GM21723 (cell line): ENCODE data around the gene TSSK6.
"Not testable (repeated sequence)": the region's sequence is repeated elsewhere in the genome, so short reads cannot be mapped to it uniquely, and the experiment has no call there.

ENCODE experiments used
- ATAC-seq: cut with Tn5 transposase; IDR thresholded peaks from one replicate; pipeline ENCODE4 v1.9.1; 2021; ENCODE audit warnings: mild to moderate bottlenecking, moderate library complexity; ENCODE audit not compliant: unreplicated experiment

The TSSK6 gene

DNA sequence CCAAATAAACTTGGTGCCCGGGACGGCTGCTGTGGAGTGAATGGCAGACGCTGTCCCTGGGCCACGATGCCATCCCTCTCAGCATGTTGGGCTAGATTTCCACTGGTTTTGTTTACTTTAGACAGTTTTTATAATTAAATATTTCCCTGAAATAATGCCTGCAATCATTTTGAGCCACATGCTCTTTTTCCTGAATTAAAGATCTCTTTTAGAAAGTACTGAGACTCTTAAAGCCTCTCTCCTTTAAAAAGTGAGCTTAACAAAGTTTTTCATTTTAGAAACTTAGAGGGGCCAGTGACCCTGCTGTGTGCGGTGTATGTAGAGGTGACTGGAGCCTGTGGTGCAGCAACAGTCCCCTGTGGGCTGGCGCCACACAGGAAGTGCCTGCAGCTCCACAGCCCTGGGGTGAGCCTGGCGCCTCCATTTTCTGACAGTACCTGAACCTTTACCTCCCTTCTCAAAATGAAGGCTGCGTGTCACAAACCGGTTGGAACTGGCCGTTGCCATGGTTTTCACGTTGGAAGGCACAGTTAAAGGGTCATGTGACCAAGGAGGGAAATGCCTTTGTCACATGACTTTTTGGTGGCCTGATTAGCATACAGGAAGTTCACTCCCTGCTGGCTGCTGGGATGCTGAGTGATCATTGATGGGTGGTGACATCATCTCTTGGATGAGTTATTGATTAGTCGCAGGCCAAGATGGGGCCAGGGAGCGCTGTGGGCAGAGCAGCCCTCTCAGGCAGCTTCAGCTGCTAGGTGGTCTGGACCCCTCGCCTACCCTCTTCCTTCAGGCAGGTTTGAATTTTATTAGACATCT, 26.3 kb downstream of the TSSK6 start:
- peak; percentile 53 for ATAC-seq

DNA sequence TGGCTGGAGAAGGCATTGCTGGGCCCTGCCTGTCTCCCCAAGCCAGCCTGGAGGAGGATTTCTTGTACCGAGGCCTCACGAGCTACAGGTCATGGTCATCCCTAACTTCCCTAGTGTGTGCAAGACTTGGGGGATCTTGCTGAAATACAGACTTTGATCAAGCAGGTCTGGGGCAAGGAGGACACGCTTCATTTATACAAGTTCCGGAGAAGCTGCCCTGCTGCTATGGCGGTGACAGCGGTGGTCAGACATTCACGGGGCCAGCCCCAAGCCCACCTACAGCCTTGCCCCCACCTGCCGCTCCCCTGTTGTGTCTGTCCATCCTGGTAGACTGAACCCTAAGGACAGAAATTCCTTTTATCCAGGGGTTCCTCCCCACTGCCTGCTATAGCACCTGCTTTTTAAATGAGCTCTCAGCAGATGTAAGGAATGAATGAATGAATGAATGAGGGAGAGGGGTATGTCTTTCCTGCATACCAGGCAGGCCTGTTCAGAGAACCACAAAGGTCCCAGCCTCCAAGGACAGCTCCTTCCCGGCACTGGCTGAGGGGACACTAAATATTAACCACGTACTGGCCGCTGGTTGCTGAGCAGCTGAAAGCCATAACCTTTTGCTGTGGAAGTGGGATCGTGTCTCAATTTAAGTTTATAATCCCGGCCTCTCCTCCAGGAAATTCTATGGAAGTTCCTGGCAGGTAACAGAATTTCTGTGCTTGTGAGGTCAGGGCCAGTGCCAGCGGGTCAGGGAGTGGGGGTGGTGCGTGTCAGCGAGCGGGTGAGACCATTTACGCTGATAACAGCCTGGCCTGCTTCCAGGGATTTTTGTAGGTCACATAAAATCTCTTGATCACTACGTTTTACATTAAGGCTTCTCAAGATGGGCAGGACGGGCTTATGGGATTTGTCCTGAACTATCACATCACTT, 27.1 kb downstream of the TSSK6 start:
- no peak for ATAC-seq

DNA sequence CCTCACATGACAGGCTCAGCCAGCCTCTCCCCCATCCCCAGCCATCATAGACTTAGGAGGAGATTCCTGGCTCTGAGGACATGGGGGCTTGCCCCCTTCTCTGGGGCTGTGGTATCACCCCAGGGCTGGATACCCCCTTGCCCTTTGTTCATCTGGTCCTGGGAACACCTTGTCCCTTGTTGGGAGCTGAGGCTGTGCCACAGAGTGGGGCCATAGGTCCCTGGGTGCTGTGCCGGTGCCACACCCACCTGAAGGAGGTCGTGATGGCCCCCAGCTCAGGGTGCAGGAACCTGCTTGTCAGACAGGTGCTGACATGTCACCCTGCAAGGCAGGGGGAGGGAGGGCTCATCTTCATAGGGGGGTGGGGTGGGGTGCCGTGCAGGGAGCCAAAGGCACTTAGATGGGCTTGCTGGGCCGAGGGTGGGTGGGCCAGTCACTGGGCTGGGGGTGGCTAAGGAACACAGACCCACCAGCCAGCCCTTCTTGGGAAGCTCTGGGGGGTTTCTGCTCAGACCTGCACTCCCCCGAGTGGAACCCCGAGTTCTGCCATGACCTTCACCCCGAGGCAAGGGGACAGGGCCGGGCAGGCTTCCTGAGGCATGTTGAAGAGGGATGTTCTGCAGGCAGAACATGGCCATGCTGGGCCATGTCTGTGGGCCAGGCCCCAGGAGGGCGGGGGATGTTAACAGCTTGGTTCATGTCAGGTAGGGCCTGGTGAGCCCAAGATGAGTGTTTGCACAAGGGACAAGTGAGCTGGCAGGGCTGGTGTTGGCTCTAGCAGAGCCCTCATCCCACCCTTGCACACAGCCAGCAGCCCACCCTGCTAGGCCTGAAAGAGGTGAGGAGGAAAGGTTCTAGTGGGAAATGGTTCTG, 28.0 kb downstream of the TSSK6 start:
- no peak for ATAC-seq

DNA sequence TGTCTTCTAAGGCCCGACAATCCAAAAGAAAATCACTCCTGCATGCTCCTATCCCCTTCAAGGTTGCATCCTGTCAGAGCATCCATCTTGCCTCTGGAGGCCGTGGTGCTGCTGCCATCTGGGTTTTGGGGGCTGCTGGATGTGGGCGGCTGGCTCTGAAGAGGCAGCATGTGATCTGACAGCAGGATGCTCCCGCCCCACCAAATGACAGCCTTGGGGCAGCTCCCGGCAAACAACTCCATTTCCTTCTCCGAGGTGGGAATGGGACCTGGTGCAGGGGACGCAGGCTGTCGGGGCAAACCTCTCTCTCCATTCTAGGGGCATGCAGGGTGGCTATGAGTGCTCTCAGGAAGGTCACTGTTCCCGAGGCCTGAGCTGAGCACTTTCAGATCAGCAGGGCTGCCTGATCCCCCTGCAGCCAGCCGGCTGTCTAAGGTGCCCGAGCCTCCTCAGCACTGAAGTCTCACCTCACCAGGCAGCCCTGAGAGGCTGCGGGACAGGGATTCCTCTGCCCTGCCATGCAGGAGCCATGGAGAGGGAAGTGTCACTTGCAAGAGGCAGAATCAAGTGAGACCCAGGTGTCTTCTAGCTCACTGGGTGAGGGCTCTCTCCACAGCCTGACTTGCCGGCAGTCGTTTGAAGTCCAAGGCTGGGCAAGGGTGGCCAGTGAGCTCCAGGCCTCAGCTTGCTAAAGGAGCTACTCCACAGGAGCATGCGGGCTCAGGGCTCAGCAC, 28.8 kb downstream of the TSSK6 start:
- ATAC-seq: no peak

DNA sequence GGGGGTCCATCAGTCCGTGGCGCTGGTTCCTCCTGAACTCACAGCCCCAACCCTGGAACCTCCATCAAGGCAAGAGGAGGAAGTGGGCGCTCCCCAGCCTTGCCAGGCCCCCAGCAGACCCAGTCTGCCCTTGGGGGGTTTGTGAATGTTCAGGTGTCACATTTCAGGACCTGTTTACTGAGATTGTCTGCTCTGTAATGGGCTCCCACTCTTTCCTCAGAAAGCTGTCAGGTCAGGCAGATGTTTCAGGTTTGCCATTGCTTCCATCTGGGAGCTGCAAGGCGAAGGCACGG, 29.4 kb downstream of the TSSK6 start:
- ATAC-seq: no peak

DNA sequence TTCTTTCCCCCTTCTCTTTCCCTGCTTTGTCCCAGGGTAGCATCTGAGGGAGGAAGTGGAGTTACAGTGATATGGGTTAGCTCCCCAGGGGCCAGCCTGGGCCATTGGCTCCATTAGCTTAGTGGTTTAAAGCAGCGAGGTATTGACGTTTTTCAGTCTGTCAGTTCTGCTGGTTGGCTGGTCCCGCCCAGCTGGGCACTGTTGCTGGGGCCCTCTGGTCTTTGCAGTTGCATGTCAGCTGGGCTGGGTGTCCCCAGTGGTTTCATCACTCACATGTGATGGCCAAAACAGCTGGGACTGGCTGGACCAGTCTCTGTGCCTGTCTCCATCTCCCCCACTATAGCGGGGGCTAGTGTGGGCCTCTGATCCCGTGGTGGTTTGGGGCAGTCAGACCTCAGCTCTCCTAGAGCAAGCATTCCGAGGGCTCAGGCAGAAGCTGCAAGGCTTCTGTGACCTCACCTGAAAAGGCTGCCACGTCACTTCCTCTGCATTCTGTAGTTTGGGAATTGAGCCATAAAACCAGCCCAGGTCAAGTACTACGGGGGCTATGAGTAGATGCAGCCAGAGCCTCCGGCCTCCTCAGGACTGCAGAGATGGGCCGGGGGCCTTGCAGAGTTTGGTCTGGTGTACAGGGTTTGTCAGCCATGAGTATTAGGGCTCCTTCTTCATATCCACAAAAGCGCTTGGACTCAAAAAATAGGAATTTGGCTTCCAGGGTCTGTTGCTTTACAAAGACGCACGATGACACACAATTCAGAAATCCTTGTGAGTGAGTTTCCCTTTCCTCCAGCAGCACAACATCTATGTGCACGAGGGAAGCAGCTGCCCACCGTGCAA, 30.0 kb downstream of the TSSK6 start:
- ATAC-seq: no peak

DNA sequence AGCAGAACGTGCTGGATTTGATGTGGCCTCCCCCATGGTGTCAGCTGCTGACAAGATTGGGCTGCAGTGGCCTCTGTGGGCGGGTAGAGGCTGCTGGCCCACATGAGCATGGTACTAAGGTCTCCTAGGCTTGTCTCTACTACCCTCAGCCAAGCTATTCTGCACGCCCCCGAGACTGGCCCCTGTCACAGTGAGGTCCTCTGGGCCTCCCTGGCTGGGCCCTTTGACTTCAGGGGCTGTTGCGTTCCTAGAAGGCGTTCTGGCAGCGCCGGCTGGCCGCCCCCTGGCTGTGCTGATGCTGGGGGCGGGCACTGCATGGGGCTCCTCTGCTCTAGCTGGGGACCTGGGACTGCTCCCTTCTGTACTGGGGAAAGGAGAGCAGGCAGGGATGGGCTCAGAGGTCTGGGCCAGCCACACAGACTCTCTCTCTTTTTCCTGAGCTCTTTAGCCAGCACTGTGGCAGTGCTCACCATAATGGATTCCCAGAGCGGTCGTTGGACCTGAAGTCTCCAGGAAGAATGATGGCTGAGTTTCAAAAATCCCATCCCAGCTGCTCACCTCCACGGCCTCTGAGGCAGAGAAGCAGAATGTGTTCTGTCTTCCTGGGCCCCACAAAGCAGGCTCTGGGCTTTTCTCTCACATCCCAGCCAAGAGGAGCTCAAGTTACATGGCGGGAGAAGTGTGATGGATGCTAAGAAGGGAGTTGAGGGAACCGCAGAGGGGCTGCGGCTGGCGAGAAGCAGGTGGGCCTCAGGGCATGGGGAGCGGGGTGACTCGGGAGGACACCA, 32.3 kb downstream of the TSSK6 start:
- no peak for ATAC-seq

DNA sequence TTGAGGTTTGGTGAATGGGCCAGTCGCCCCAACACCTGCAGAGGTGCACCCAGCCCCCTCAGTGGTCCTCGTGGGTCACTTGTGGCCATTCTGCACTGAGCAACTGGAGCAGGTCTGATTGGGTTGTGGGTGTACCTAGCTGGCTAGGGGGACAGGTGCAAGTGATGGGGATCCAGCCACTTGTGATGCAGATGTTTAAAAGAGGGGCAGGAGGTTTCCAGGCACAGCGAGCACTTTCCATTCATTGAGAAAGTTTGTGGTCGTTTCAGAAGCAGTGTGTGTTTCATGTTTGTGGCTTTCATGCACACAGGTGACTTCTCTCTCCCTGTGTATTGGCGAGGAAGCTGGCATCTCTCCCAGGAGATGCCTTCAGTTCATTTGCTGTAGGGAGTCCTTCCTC, 34.7 kb downstream of the TSSK6 start:
- no peak for ATAC-seq

DNA sequence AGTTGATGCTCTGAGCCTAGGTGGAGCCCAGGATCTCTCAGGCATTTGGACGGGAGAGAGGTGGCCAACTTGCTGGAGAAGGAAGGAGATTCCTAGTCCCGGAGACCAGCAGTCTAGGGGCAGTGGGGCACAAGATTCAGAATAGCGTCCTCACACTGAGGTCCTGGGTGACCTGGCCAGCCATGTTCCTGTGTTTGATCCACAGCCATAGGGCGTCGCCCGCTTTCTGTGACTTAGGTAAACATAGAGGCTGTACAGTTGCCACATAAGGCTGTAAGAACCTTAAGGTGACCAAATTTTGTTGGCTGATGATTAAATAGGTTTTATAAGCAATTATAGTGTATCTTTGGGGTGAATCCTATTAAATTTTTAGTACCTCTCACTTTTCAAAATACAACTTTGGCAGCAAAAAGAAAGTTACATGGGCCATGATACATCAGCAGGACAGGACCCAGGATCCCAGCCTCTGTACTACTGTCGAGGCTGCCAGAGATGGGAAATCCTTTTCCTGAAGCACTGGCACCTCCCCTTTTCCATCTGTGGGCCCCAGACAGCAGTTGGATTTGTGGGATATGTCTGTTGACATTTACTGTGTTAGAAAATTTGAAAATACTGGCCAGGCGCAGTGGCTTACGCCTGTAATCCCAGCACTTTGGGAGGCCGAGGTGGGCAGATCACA, 37.5 kb downstream of the TSSK6 start:
- no peak for ATAC-seq

DNA sequence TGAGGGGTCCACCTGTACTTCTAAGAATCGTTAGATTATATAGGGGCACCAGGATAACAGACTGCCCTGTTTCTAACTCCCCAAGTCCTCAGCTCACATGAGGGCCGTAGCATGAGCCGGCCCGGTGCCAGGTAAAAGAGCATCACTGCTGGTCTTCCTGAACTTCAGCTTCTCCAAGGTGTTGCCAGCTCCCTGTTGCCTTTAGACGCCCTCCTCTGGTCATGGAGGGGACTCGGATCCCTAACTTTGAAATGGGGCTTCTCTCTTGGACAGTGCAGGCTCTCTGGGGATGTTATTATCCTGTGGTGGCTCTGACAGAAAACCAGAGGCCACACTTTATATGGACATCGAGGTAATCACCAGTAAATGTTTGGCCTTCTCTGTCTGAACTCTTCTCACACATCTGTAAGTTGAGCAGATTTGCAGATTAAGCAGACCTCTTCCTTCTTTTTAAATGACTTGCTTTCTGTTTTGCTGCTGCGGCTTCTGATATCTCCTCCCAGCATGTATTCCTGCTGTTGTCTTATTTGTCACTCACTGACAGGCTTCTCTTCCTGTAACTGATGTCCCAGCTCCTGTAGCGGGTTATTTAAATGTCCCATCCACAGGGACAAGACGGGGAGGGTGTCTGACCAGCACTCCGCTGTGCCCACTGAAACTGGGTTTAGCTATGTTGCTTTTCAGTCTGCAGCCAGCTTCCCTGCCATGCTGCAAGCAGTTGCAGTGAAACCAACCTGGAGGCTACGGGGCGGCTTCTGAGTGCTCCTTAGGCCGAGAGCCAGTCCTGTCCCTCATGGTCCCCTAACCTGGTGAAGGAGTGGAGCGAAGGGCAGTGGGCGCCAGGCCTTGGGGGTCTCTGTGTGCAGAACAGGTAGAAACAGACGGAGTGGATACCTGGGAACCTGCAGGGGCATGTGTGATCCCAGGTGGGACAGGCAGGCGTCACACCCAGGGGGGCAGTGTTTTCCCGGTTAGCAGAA, 39.2 kb downstream of the TSSK6 start:
- no peak for ATAC-seq

DNA sequence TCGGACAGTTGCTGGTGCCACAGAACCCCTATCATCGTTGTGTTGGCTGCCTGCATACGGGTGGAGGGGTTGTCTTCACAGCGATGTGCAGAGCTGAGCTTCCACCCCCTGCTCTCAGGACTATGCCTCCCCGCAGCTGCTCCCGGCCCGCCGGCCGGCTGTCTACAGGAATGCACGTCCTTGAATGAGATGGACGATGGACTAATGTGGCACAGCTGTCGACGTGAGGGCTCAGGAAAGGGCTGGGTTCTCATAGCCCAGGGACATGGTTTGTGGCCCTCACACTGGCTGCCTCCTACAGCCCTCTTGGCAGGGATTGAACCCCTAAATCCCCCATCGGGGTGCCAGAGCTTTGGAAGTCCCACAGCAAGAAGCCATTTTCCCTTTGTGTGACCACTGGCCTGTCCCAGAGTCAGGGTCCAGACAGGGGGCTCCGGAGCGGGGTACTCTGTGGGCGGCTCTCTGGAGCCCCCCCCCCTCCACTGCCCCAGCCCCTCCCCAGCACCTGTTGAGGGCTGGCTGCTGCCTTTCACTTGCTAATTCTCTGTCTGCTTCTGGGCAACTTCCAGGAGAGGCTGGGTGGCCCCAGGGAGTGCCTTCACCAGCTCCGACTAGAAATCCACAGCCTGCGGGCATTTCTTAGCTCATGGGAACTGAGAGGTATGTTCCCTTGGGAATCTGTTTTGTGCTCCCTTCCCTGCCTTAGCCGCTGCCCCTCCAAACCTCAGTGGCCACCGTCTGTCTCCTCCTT, 40.2 kb downstream of the TSSK6 start:
- ATAC-seq: no peak

DNA sequence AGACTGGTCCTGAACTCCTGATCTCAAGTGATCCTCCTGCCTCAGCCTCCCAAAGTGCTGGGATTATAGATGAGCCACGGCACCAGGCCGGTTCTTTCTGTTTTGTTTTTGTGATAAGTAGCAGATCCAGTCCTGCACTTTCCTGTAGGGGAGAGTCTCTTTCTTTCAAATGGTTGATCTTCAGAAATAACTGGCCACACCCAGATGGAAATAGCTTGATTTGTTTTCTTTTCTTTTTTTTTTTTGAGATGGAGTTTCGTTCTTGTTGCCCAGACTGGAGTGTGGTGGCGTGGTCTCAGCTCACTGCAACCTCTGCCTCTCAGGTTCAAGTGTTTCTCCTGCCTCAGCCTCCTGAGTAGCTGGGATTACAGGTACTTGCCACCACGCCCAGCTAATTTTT, 43.2 kb downstream of the TSSK6 start:
- not testable (repeated sequence) for ATAC-seq

DNA sequence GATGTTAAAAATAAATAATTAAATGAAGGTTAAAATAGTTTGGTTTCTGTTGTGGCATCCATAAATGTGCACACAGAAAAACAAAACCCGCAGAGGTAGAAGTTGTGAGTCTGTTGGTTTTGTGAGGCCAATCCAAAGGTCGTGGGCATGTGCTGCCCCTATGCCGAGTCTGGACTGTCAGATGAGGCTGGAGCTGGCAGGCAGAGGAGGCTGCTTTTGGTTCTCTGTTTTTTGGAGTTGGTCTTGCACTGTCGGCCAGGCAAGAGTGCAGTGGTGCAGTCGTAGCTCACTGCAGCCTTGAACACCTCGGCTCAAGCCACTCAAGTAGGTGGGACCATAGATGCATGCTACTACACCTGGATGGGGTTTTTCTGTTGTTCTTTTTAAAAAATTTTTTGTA, 43.7 kb downstream of the TSSK6 start:
- ATAC-seq: no peak

DNA sequence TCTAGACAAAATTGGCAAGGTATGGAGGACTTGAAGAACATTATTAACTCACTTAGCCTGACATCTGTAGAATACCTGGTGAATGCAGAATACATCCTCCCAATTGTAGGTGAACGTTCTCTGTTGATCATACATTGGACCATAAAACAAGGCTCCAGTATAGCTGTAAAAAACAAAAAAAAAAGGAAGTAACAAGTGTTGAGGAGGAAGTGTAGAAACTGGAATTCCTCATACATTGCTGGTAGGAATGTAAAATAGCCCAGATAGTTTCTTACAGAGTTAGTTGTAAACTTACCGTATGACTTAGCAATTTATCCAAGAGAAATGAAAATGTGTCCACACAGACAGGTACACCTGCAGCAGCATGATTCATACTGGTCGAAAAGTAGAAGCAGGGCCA, 44.8 kb downstream of the TSSK6 start:
- ATAC-seq: no peak

DNA sequence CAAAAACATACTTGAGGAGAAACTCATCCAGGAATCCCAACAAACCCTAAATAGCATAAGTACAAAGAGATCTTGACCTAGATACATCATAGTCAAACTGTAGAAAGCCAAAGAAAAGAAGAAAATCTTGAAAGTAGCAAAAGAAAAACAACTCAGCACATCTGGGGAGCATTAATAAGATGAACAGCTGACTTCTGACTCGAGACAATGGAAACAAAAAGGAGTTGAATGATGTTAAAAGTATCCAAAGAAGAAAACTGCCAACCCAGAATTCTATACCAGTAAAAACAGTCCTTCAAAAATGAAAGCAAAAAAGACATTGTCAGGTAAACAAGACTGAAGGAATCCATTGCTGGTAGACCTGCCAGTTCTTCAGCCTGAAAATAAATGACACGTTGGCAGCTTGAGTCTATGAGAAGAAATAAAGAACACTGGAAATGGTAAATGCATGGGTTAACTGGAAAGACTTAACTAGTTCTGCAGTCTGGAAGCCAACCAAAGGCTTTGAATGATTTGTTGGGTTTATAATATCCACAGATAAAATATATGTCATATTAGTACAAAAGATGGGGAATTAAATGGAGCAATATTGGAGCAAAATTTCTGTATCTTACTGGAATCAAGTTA, 46.8 kb downstream of the TSSK6 start:
- ATAC-seq: no peak

DNA sequence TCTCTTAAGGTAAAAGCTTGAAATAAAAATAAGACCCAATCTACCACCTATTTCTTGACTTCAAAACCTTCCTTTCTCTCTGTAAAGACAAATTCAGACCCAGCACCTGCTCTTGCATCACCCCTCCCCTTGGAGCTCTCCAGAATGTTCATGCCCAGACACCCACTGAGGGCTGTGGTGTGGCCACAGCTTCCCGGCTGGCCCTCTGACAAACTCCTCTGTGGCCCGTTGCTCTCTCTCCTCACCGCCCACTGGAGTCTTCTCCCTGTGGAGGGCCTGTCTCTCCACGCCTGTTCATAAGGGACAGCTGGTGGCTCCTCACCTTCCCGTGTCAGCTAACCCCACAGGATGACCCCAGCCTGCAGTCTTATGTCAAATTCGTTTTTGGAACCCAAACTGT, 49.1 kb downstream of the TSSK6 start:
- ATAC-seq: no peak
